Natural killer cell (primary cell): ENCODE measurements around the gene CHST2. TPM values are rescaled to one million over a fixed set of nuclear protein-coding genes. Genes with fewer than 3 reads are reported as not detected.

ENCODE experiments used
- ATAC-seq, 3 donors: fragments of 150-1000 bp in 2 of 3; fragments of 200-7000 bp in 1 of 3; cut with Tn5 transposase; 1 replicate in 1 of 3; 2 replicates in 2 of 3; pipeline ENCODE4 v1.10.0; 2021; ENCODE audit warnings: mild to moderate bottlenecking in 2 of 3, moderate library complexity in 2 of 3
- DNase-seq, 2 donors: peaks; one replicate each; pipeline versions ENCODE4 v3.0.0 to v3.0.0-alpha.2; 2013 to 2021; ENCODE audit warnings: mixed read lengths in 1 of 2
- H3K27ac ChIP-seq: one replicate; pipeline ENCODE4 v1.5.1; 2013; ENCODE audit warnings: mild to moderate bottlenecking, low read length
- H3K27me3 ChIP-seq: one replicate; pipeline ENCODE4 v1.6.1; 2013; ENCODE audit warnings: low read length; ENCODE audit not compliant: control insufficient read depth, insufficient read depth
- H3K36me3 ChIP-seq: one replicate; pipeline ENCODE4 v1.6.1; 2013; ENCODE audit warnings: low read length; ENCODE audit not compliant: control insufficient read depth, insufficient read depth
- H3K4me1 ChIP-seq: one replicate; pipeline ENCODE4 v1.6.1; 2013; ENCODE audit warnings: low read length; ENCODE audit not compliant: control insufficient read depth, insufficient read depth
- H3K4me3 ChIP-seq: one replicate; pipeline ENCODE4 v1.5.1; 2013; ENCODE audit warnings: low read length
- H3K9me3 ChIP-seq: one replicate; pipeline ENCODE4 v1.6.1; 2013; ENCODE audit warnings: low read length; ENCODE audit not compliant: control insufficient read depth, insufficient read depth
- H3K27ac Mint-ChIP-seq, 2 donors: one replicate each; pipeline ENCODE4 v1.8.0; 2022; ENCODE audit warnings: mild to moderate bottlenecking in 2 of 2, mixed read lengths in 2 of 2, moderate library complexity in 1 of 2
- H3K27me3 Mint-ChIP-seq, 2 donors: one replicate each; pipeline ENCODE4 v1.8.0; 2022; ENCODE audit warnings: low read depth in 2 of 2, mixed read lengths in 2 of 2
- H3K36me3 Mint-ChIP-seq: one replicate; pipeline ENCODE4 v1.8.0; 2022; ENCODE audit warnings: mixed read lengths
- H3K4me1 Mint-ChIP-seq, 2 donors: one replicate each; pipeline ENCODE4 v1.8.0; 2022; ENCODE audit warnings: mixed read lengths in 2 of 2
- H3K4me3 Mint-ChIP-seq: one replicate; pipeline ENCODE4 v1.8.0; 2022; ENCODE audit warnings: mild to moderate bottlenecking, moderate library complexity, mixed read lengths
- H3K9me3 Mint-ChIP-seq, 2 donors: one replicate each; pipeline ENCODE4 v1.8.0; 2022; ENCODE audit warnings: mixed read lengths in 2 of 2
- CTCF ChIP-seq: fragments of 200-600 bp; IDR thresholded peaks from one replicate; pipeline ENCODE4 v1.8.0; 2022; ENCODE audit warnings: antibody characterized with exemption
- WGBS: methylation state at CpG from one replicate; pipeline ENCODE4 v1.1.7; 2013; ENCODE audit warnings: missing lambda C conversion rate; ENCODE audit not compliant: insufficient coverage; 5-methylcytosine and 5-hydroxymethylcytosine counted together
- intact Hi-C: fragments of 100-400 bp; cut with micrococcal nuclease; formaldehyde crosslinking; loops from one replicate; pipeline ENCODE4 v1.14.2; 2022
- total RNA-seq, 4 donors: library from RNA; stranded (reverse); fragments of 120-200 nt in 1 of 4; gene quantifications; one replicate each; pipeline versions ENCODE4 v1.2.3 to v1.2.4, GENCODE V29; 2013 to 2022

Gene CHST2
- total RNA-seq, 3 donors from 2014 or later (not counting 1 experiment from before 2014, with no cell fraction given): 74.6 to 113 (median 95.4) TPM

GRCh38 chr3:143122608-143123352 lies 3.2 kb downstream of the CHST2 start:
- Histone ChIP-seq H3K9me3 (peaks cover 3% of the 10 kb centered on the region), H3K4me1 (peaks cover 46% of the 10 kb centered on the region), H3K27ac (peak overlapping the region; percentile 76), H3K4me3 (peak overlapping the region; percentile 80), H3K27me3 (no peaks in the 10 kb centered on the region), H3K36me3 (peaks cover 12% of the 10 kb centered on the region)
- 13% methylated on average over 3 of the region's 4 CpGs for WGBS
- TF ChIP-seq CTCF: no peak
- Mint-ChIP-seq H3K9me3 (no peaks in the 10 kb centered on the region), H3K4me1 (peaks cover 66 to 68% of the 10 kb centered on the region in 2 donors), H3K4me3 (peak overlapping the region; percentile 87), H3K36me3 (peaks cover 3% of the 10 kb centered on the region), H3K27ac (peak overlapping the region; percentile 84 to 90), H3K27me3 (no peaks in the 10 kb centered on the region)
- no peak for ATAC-seq
- DNase-seq: peak in 1 of 2 donors; percentile 17
- intact Hi-C loops: loop anchor here (2.0 to 5.0 kb wide), 5 partner anchors 48 to 850 kb away; partner anchors contain the start of gene DIPK2A

GRCh38 chr3:143123353-143123984 lies 3.9 kb downstream of the CHST2 start:
- Mint-ChIP-seq H3K36me3 (peaks cover 10% of the 10 kb centered on the region), H3K27ac (peak overlapping the region; percentile 84 to 90), H3K27me3 (no peaks in the 10 kb centered on the region), H3K9me3 (no peaks in the 10 kb centered on the region), H3K4me1 (peaks cover 73 to 75% of the 10 kb centered on the region in 2 donors), H3K4me3 (peak overlapping the region; percentile 87)
- Histone ChIP-seq H3K4me1 (peaks cover 44% of the 10 kb centered on the region), H3K27ac (peak overlapping the region; percentile 76), H3K27me3 (no peaks in the 10 kb centered on the region), H3K4me3 (peak overlapping the region; percentile 80), H3K9me3 (peaks cover 3% of the 10 kb centered on the region), H3K36me3 (peaks cover 12% of the 10 kb centered on the region)
- DNase-seq (peak in 1 of 2 donors; percentile 17), ATAC-seq (no peak)
- WGBS: 25% methylated on average over 7 of the region's 7 CpGs
- intact Hi-C loops: loop anchor here (2.0 to 5.0 kb wide), 5 partner anchors 47 to 849 kb away; partner anchors contain the start of gene DIPK2A
- no peak for TF ChIP-seq CTCF

- intact Hi-C loops: loop anchor here (5.0 kb wide), 3 partner anchors 222 to 847 kb away; partner anchors contain the start of gene DIPK2A
- H3K27me3 Mint-ChIP-seq: no peaks in the 10 kb centered on the region
- peak overlapping the region; percentile 87 for H3K4me3 Mint-ChIP-seq
- no peak for TF ChIP-seq CTCF
- Histone ChIP-seq H3K27ac (peak overlapping the region; percentile 58), H3K4me1 (peaks cover 36% of the 10 kb centered on the region), H3K4me3 (peak overlapping the region; percentile 80), H3K27me3 (no peaks in the 10 kb centered on the region), H3K9me3 (peaks cover 3% of the 10 kb centered on the region), H3K36me3 (peaks cover 14% of the 10 kb centered on the region)
- ATAC-seq (no peak), DNase-seq (peak in 1 of 2 donors; percentile 18)
- H3K4me1 Mint-ChIP-seq: peaks cover 78 to 80% of the 10 kb centered on the region in 2 donors
- H3K36me3 Mint-ChIP-seq: peaks cover 11% of the 10 kb centered on the region
- 64% methylated on average over 9 of the region's 9 CpGs for WGBS
- H3K27ac Mint-ChIP-seq: peak overlapping the region; percentile 84 to 90
- H3K9me3 Mint-ChIP-seq: no peaks in the 10 kb centered on the region
These were observed 5.3 kb downstream of the CHST2 start for GRCh38 chr3:143124601-143125520.
